OCI-LY1 (cell line): ENCODE measurements around the gene DELE1.

Experiments used
- H2AFZ ChIP-seq: fragments of 200-600 bp; sonication (generic), shearing (Covaris generic); 2 replicates; pipeline ENCODE4 v1.6.0; 2014; ENCODE audit warnings: antibody characterized with exemption, mild to moderate bottlenecking, low read length
- H3F3A ChIP-seq: fragments of 200-600 bp; sonication (generic), shearing (Covaris generic); 2 replicates; pipeline ENCODE4 v1.6.0; 2014; ENCODE audit warnings: mild to moderate bottlenecking, antibody characterized with exemption, low read length, moderate library complexity; ENCODE audit not compliant: insufficient read depth
- H3K27ac ChIP-seq: fragments of 200-600 bp; sonication (generic); 2 replicates; pipeline ENCODE4 v1.5.1; 2014; ENCODE audit warnings: low read length, mixed run types, mild to moderate bottlenecking, low read depth; ENCODE audit not compliant: poor library complexity, severe bottlenecking
- H3K27me3 ChIP-seq: fragments of 200-600 bp; sonication (generic); 2 replicates; pipeline ENCODE4 v1.6.0; 2014; ENCODE audit warnings: antibody characterized with exemption, mild to moderate bottlenecking, low read length, moderate library complexity; ENCODE audit not compliant: insufficient read depth
- H3K36me3 ChIP-seq: fragments of 200-600 bp; sonication (generic); 2 replicates; pipeline ENCODE4 v1.6.1; 2014; ENCODE audit warnings: mild to moderate bottlenecking, antibody characterized with exemption, low read length, moderate library complexity, mixed read lengths; ENCODE audit not compliant: insufficient read depth
- H3K4me1 ChIP-seq: fragments of 200-600 bp; sonication (generic); 2 replicates; pipeline ENCODE4 v1.5.1; 2014; ENCODE audit warnings: mild to moderate bottlenecking, low read length, moderate library complexity; ENCODE audit not compliant: insufficient read depth, severe bottlenecking
- H3K4me2 ChIP-seq: fragments of 200-600 bp; sonication (generic), shearing (Covaris generic); 2 replicates; pipeline ENCODE4 v1.6.1; 2014; ENCODE audit warnings: low read length
- H3K4me3 ChIP-seq: fragments of 200-600 bp; sonication (generic); 2 replicates; pipeline ENCODE4 v1.5.1; 2014; ENCODE audit warnings: low read length, low read depth, mild to moderate bottlenecking, mixed read lengths; ENCODE audit not compliant: poor library complexity, severe bottlenecking
- H3K79me2 ChIP-seq: fragments of 200-600 bp; shearing (Covaris generic); 2 replicates; pipeline ENCODE4 v1.6.1; 2016; ENCODE audit warnings: mixed run types, low read length, mixed read lengths; ENCODE audit not compliant: insufficient read depth
- H3K9ac ChIP-seq: fragments of 200-600 bp; sonication (generic), shearing (Covaris generic); 2 replicates; pipeline ENCODE4 v1.6.1; 2014; ENCODE audit warnings: mild to moderate bottlenecking, low read length, mixed read lengths
- H3K9me2 ChIP-seq: fragments of 200-600 bp; sonication (generic), shearing (Covaris generic); 2 replicates; pipeline ENCODE4 v1.6.1; 2014; ENCODE audit warnings: low read depth, mild to moderate bottlenecking, low read length, mixed read lengths
- H3K9me3 ChIP-seq: fragments of 200-600 bp; shearing (Covaris generic); 2 replicates; pipeline ENCODE4 v1.6.1; 2014; ENCODE audit warnings: low read length, mixed read lengths
- H4K20me1 ChIP-seq: fragments of 200-600 bp; sonication (generic), shearing (Covaris generic); 2 replicates; pipeline ENCODE4 v1.6.0; 2016; ENCODE audit warnings: mild to moderate bottlenecking, low read length; ENCODE audit not compliant: insufficient read depth
- EZH2 ChIP-seq: fragments of 200-600 bp; sonication (generic), shearing (Covaris generic); IDR thresholded peaks from 2 replicates; pipeline ENCODE4 v1.8.0; 2017; ENCODE audit warnings: borderline replicate concordance, mixed run types, mild to moderate bottlenecking, antibody characterized with exemption, low read length, moderate library complexity, mixed read lengths
- TF ChIP-seq, protein P1 (sequence below): fragments of 200-600 bp; sonication (generic), shearing (Covaris generic); IDR thresholded peaks from 2 replicates; pipeline ENCODE4 v1.5.1; 2017; ENCODE audit warnings: mild to moderate bottlenecking, antibody characterized with exemption, low read length, moderate library complexity, mixed read lengths

The DELE1 gene

DNA sequence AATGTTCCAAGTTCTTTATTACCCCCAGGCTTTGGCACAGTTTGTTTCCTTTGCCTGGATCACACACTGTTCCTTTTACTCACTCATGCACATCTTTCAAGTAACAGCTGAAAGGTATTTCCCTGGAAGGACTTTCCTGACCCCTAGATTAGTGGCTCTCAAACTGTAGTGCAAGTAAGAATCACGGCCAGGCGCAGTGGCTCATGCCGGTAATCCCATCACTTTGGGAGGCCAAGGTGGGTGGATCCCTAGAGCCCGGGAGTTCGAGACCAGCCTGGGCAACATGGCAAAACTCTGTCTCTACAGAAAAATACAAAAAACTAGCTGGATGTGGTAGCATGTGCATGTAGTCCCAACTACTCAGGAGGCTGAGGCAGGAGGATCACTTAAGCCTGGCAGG, 19.1 kb upstream of the DELE1 start:
- TF ChIP-seq, protein P1, sequence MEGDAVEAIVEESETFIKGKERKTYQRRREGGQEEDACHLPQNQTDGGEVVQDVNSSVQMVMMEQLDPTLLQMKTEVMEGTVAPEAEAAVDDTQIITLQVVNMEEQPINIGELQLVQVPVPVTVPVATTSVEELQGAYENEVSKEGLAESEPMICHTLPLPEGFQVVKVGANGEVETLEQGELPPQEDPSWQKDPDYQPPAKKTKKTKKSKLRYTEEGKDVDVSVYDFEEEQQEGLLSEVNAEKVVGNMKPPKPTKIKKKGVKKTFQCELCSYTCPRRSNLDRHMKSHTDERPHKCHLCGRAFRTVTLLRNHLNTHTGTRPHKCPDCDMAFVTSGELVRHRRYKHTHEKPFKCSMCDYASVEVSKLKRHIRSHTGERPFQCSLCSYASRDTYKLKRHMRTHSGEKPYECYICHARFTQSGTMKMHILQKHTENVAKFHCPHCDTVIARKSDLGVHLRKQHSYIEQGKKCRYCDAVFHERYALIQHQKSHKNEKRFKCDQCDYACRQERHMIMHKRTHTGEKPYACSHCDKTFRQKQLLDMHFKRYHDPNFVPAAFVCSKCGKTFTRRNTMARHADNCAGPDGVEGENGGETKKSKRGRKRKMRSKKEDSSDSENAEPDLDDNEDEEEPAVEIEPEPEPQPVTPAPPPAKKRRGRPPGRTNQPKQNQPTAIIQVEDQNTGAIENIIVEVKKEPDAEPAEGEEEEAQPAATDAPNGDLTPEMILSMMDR = no peak
- TF ChIP-seq EZH2 = no peak
- no peaks in the 10 kb centered on the region for H3F3A ChIP-seq

DNA sequence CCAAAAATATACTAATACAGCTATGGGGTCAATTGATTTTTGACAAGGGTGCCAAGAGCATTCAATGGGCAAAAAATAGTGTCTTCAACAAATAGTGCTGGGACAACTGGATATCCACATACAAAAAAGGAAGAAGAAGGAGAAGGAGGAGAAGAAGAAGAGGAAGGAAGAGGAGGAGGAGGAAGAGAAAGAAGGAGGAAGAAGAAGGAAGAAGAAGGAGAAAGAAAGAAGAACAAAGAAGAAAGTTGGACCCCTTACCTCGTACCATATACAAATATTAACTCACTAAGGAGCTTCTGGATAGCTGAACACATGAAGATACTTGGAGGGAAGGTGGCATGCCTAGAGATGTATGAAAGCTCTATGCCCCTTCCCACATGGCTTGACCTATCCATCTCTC, 17.2 kb upstream of the DELE1 start:
- H3K27ac ChIP-seq = no peak overlapping the region
- H3K4me1 ChIP-seq = no peaks in the 10 kb centered on the region
- H3K79me2 ChIP-seq = no peaks in the 10 kb centered on the region
- no peak overlapping the region for H2AFZ ChIP-seq
- no peaks in the 10 kb centered on the region for H4K20me1 ChIP-seq
- H3F3A ChIP-seq = no peaks in the 10 kb centered on the region
- H3K4me3 ChIP-seq = no peak overlapping the region
- H3K27me3 ChIP-seq = no peaks in the 10 kb centered on the region; the same call in 1 of the 2 replicates
- TF ChIP-seq, protein P1 = no peak
- no peak for TF ChIP-seq EZH2
- no peak overlapping the region for H3K4me2 ChIP-seq
- H3K9ac ChIP-seq = no peak overlapping the region
- peaks cover 2% of the 10 kb centered on the region; the same call in 1 of the 2 replicates for H3K9me3 ChIP-seq
- H3K36me3 ChIP-seq = no peaks in the 10 kb centered on the region
- H3K9me2 ChIP-seq = no peaks in the 10 kb centered on the region

More for the DNA sequence above, 19.1 kb upstream of the DELE1 start:
- H3K27me3 ChIP-seq = no peaks in the 10 kb centered on the region; the same call in 1 of the 2 replicates
- no peaks in the 10 kb centered on the region for H3K9me2 ChIP-seq
- H3K36me3 ChIP-seq = no peaks in the 10 kb centered on the region
- H3K9ac ChIP-seq = no peak overlapping the region
- peaks cover 2% of the 10 kb centered on the region; the same call in 1 of the 2 replicates for H3K9me3 ChIP-seq
- H3K27ac ChIP-seq = no peak overlapping the region
- no peak overlapping the region for H3K4me3 ChIP-seq
- no peaks in the 10 kb centered on the region for H4K20me1 ChIP-seq
- H3K79me2 ChIP-seq = no peaks in the 10 kb centered on the region
- no peak overlapping the region for H3K4me2 ChIP-seq
- H2AFZ ChIP-seq = no peak overlapping the region
- H3K4me1 ChIP-seq = no peaks in the 10 kb centered on the region

DNA sequence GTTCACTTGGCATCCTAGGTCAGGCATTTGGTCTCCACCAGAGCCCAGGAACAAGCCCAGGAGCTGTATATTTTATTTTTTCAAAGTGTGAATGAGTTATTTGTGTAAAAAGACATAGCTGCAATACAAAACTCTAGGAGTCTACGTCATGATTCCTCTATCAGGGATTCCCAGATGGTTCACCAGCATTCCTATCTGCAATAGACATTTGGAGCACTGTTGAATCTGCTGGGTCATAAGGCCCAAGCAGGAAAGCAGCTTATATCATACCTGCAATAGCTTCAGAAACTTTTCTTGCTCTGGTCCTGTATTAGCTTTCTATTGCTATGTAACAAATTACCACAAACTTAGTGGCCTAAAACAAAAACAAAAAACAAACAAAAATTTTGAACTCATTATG, 16.7 kb upstream of the DELE1 start:
- Histone ChIP-seq H4K20me1 (no peaks in the 10 kb centered on the region), H3K9me3 (peaks cover 2% of the 10 kb centered on the region; the same call in 1 of the 2 replicates)
- no peak for TF ChIP-seq EZH2
- TF ChIP-seq, protein P1 = no peak

More for the DNA sequence above, 16.7 kb upstream of the DELE1 start:
- Histone ChIP-seq H3K4me2 (no peak overlapping the region), H3K27me3 (no peaks in the 10 kb centered on the region; the same call in 1 of the 2 replicates), H3F3A (no peaks in the 10 kb centered on the region), H3K4me1 (no peaks in the 10 kb centered on the region), H3K36me3 (no peaks in the 10 kb centered on the region), H3K9ac (no peak overlapping the region), H3K4me3 (no peak overlapping the region), H3K79me2 (no peaks in the 10 kb centered on the region), H3K9me2 (no peaks in the 10 kb centered on the region), H3K27ac (no peak overlapping the region), H2AFZ (no peak overlapping the region)
